Mesendoderm (in vitro differentiated cells): ENCODE measurements around the gene FAM131C.
A peak's percentile ranks its signal among the peaks of the same experiment; 100 is the strongest.
"Not testable (repeated sequence)": the region's sequence is repeated elsewhere in the genome, so short reads cannot be mapped to it uniquely, and the experiment has no call there.

Experiments used
- DNase-seq: peaks from one replicate; pipeline ENCODE4 v3.0.0; 2013
- H2AK5ac ChIP-seq: 2 replicates; pipeline ENCODE4 v1.6.1; 2013; ENCODE audit warnings: low read length, inconsistent platforms
- H2BK120ac ChIP-seq: 2 replicates; pipeline ENCODE4 v1.6.1; 2013; ENCODE audit warnings: low read depth, mild to moderate bottlenecking, low read length, moderate library complexity, mixed read lengths
- H2BK15ac ChIP-seq: replicated peaks from 2 replicates; pipeline ENCODE4 v1.6.1; 2013; ENCODE audit warnings: low read depth, mild to moderate bottlenecking, moderate library complexity
- H2BK5ac ChIP-seq: 2 replicates; pipeline ENCODE4 v1.6.1; 2013; ENCODE audit warnings: low read length, inconsistent platforms
- H3K18ac ChIP-seq: 2 replicates; pipeline ENCODE4 v1.6.1; 2013; ENCODE audit warnings: mild to moderate bottlenecking, low read length, mixed read lengths
- H3K23ac ChIP-seq: one replicate; pipeline ENCODE4 v1.6.1; 2013; ENCODE audit warnings: low read length
- H3K27ac ChIP-seq: 2 replicates; pipeline ENCODE4 v1.5.1; 2013; ENCODE audit warnings: low read depth, mild to moderate bottlenecking, inconsistent platforms, low read length, moderate library complexity
- H3K27me3 ChIP-seq: 2 replicates; pipeline ENCODE4 v1.6.1; 2013; ENCODE audit warnings: low read length, control low read depth, mild to moderate bottlenecking, inconsistent platforms; ENCODE audit not compliant: insufficient read depth, poor library complexity
- H3K36me3 ChIP-seq: 2 replicates; pipeline ENCODE4 v1.6.1; 2013; ENCODE audit warnings: low read length, inconsistent platforms; ENCODE audit not compliant: control insufficient read depth, insufficient read depth
- H3K4ac ChIP-seq: one replicate; pipeline ENCODE4 v1.6.1; 2013; ENCODE audit warnings: low read depth, mild to moderate bottlenecking, low read length, moderate library complexity
- H3K4me1 ChIP-seq: 2 replicates; pipeline ENCODE4 v1.6.1; 2013; ENCODE audit warnings: low read depth, low read length, inconsistent platforms; ENCODE audit not compliant: control insufficient read depth
- H3K4me2 ChIP-seq: 2 replicates; pipeline ENCODE4 v1.6.1; 2013; ENCODE audit warnings: low read length
- H3K4me3 ChIP-seq: 2 replicates; pipeline ENCODE4 v1.5.1; 2013; ENCODE audit warnings: mild to moderate bottlenecking, low read length
- H3K56ac ChIP-seq: one replicate; pipeline ENCODE4 v1.6.1; 2013; ENCODE audit warnings: low read length
- H3K79me1 ChIP-seq: 2 replicates; pipeline ENCODE4 v1.6.1; 2013; ENCODE audit warnings: low read length, inconsistent platforms
- H3K79me2 ChIP-seq: 2 replicates; pipeline ENCODE4 v1.6.1; 2013; ENCODE audit warnings: mild to moderate bottlenecking, low read length; ENCODE audit not compliant: control insufficient read depth, insufficient read depth
- H3K9ac ChIP-seq: 2 replicates; pipeline ENCODE4 v1.6.1; 2013; ENCODE audit warnings: low read length, inconsistent platforms
- H4K5ac ChIP-seq: one replicate; pipeline ENCODE4 v1.6.1; 2013; ENCODE audit warnings: low read length
- H4K8ac ChIP-seq: one replicate; pipeline ENCODE4 v1.6.1; 2013; ENCODE audit warnings: low read depth, mild to moderate bottlenecking, control low read depth, low read length, moderate library complexity
- WGBS: extraction: QIAGEN DNeasy Blood & Tissue Kit; methylation state at CpG from one replicate; pipeline ENCODE4 v1.1.7; 2013; ENCODE audit warnings: low lambda C conversion rate, missing lambda C conversion rate; ENCODE audit not compliant: insufficient coverage; ENCODE audit errors: extremely low coverage; 5-methylcytosine and 5-hydroxymethylcytosine counted together

Gene FAM131C

GRCh38 chr1:16061266-16061665 lies 12.2 kb downstream of the FAM131C start:
- Histone ChIP-seq H3K56ac (no peak overlapping the region), H3K27me3 (no peaks in the 10 kb centered on the region), H3K23ac (no peak overlapping the region), H3K4ac (no peak overlapping the region), H3K36me3 (no peaks in the 10 kb centered on the region), H3K4me1 (no peaks in the 10 kb centered on the region), H3K18ac (no peak overlapping the region), H2BK120ac (no peak overlapping the region), H2AK5ac (no peak overlapping the region), H3K4me3 (no peak overlapping the region), H3K79me1 (no peaks in the 10 kb centered on the region), H2BK5ac (no peak overlapping the region), H3K27ac (no peak overlapping the region), H3K4me2 (no peak overlapping the region), H4K8ac (no peak overlapping the region), H4K5ac (no peak overlapping the region), H3K9ac (no peak overlapping the region), H2BK15ac (no peak overlapping the region), H3K79me2 (no peaks in the 10 kb centered on the region)
- no CpG with 5 or more reads among the region's 3 CpGs for WGBS
- DNase-seq: no peak

GRCh38 chr1:16058394-16059120 lies 14.9 kb downstream of the FAM131C start:
- H2BK120ac ChIP-seq, H3K27ac ChIP-seq, H3K4me3 ChIP-seq, H3K23ac ChIP-seq, H4K5ac ChIP-seq, H3K18ac ChIP-seq, H3K56ac ChIP-seq, H3K79me2 ChIP-seq, H4K8ac ChIP-seq, H3K4ac ChIP-seq, DNase-seq, H3K9ac ChIP-seq, H3K36me3 ChIP-seq, H3K4me2 ChIP-seq, H3K79me1 ChIP-seq, H3K4me1 ChIP-seq, H2BK5ac ChIP-seq, H2AK5ac ChIP-seq, H2BK15ac ChIP-seq, H3K27me3 ChIP-seq: not testable (repeated sequence)
- no CpG with 5 or more reads among the region's 20 CpGs for WGBS

GRCh38 chr1:16057314-16057915 lies 16.0 kb downstream of the FAM131C start:
- WGBS: no CpG with 5 or more reads among the region's 7 CpGs
- not testable (repeated sequence) for H3K36me3 ChIP-seq, H3K23ac ChIP-seq, H4K5ac ChIP-seq, H3K9ac ChIP-seq, DNase-seq, H3K27ac ChIP-seq, H3K56ac ChIP-seq, H3K27me3 ChIP-seq, H3K79me1 ChIP-seq, H2BK120ac ChIP-seq, H3K4me2 ChIP-seq, H3K4me3 ChIP-seq, H3K4ac ChIP-seq, H2BK5ac ChIP-seq, H2AK5ac ChIP-seq, H4K8ac ChIP-seq, H2BK15ac ChIP-seq, H3K18ac ChIP-seq, H3K4me1 ChIP-seq, H3K79me2 ChIP-seq

- H3K56ac ChIP-seq, H3K4me1 ChIP-seq, H3K4me3 ChIP-seq, H3K4ac ChIP-seq, H4K8ac ChIP-seq, H3K27ac ChIP-seq, H2BK120ac ChIP-seq, H2BK5ac ChIP-seq, H3K79me1 ChIP-seq, H3K27me3 ChIP-seq, H4K5ac ChIP-seq, H2BK15ac ChIP-seq, H3K4me2 ChIP-seq, H2AK5ac ChIP-seq, H3K79me2 ChIP-seq, H3K36me3 ChIP-seq, H3K9ac ChIP-seq, H3K23ac ChIP-seq, H3K18ac ChIP-seq, DNase-seq: not testable (repeated sequence)
- WGBS: no CpG with 5 or more reads among the region's 4 CpGs
Observed at GRCh38 chr1:16056521-16056912, 16.9 kb downstream of the FAM131C start.

- H3K9ac ChIP-seq: no peak overlapping the region
- H2BK120ac ChIP-seq: no peak overlapping the region
- no peak overlapping the region for H3K4ac ChIP-seq
- peak; percentile 95 for DNase-seq
- no peaks in the 10 kb centered on the region for H3K79me1 ChIP-seq
- H3K23ac ChIP-seq: no peak overlapping the region
- no peak overlapping the region for H2BK15ac ChIP-seq
- H3K79me2 ChIP-seq: no peaks in the 10 kb centered on the region
- H3K36me3 ChIP-seq: no peaks in the 10 kb centered on the region
- no peaks in the 10 kb centered on the region for H3K27me3 ChIP-seq
- WGBS: no CpG with 5 or more reads among the region's 18 CpGs
- no peak overlapping the region for H2AK5ac ChIP-seq
- H3K27ac ChIP-seq: no peak overlapping the region
- no peaks in the 10 kb centered on the region for H3K4me1 ChIP-seq
- no peak overlapping the region for H3K4me2 ChIP-seq
- H4K5ac ChIP-seq: no peak overlapping the region
- no peak overlapping the region for H3K56ac ChIP-seq
- H4K8ac ChIP-seq: no peak overlapping the region
- no peak overlapping the region for H2BK5ac ChIP-seq
- H3K18ac ChIP-seq: no peak overlapping the region
- H3K4me3 ChIP-seq: no peak overlapping the region
Observed at GRCh38 chr1:16055613-16056520, 17.6 kb downstream of the FAM131C start.
